Neural cell (in vitro differentiated cells): Measurements from ENCODE around the gene LMF2. TPM values are rescaled to one million over a fixed set of nuclear protein-coding genes. Genes with fewer than 3 reads are reported as not detected.

Experiments
- H2AFZ ChIP-seq: fragments of 200-600, 300-800 bp; sonication (generic), shearing (Covaris generic); 2 replicates; pipeline ENCODE4 v1.6.0; 2014; ENCODE audit warnings: low read depth, mild to moderate bottlenecking, antibody characterized with exemption, low read length, moderate library complexity
- H3F3A ChIP-seq: fragments of 200-600 bp; shearing (Covaris generic); 2 replicates; pipeline ENCODE4 v1.6.1; 2016; ENCODE audit warnings: mild to moderate bottlenecking, moderate library complexity, mixed read lengths, antibody characterized with exemption, low read length; ENCODE audit not compliant: insufficient read depth, poor library complexity, severe bottlenecking
- H3K27ac ChIP-seq: fragments of 200-600, 300-800 bp; sonication (generic), shearing (Covaris generic); 2 replicates; pipeline ENCODE4 v1.5.1; 2014; ENCODE audit warnings: mild to moderate bottlenecking, low read length, moderate library complexity
- H3K27me3 ChIP-seq: fragments of 300-800, 200-600 bp; sonication (generic), shearing (Covaris generic); 2 replicates; pipeline ENCODE4 v1.6.0; 2014; ENCODE audit warnings: mild to moderate bottlenecking, low read depth, low read length, moderate library complexity; ENCODE audit not compliant: insufficient read depth
- H3K36me3 ChIP-seq: fragments of 300-800, 200-600 bp; sonication (generic), shearing (Covaris generic); 2 replicates; pipeline ENCODE4 v1.5.1; 2014; ENCODE audit warnings: mild to moderate bottlenecking, antibody characterized with exemption, low read length, moderate library complexity; ENCODE audit not compliant: insufficient read depth
- H3K4me2 ChIP-seq: fragments of 300-800, 200-600 bp; sonication (generic), shearing (Covaris generic); 2 replicates; pipeline ENCODE4 v1.6.0; 2014; ENCODE audit warnings: mild to moderate bottlenecking, low read length
- H3K4me3 ChIP-seq: fragments of 300-800, 200-600 bp; sonication (generic), shearing (Covaris generic); 2 replicates; pipeline ENCODE4 v1.5.1; 2014; ENCODE audit warnings: mild to moderate bottlenecking, low read length, moderate library complexity
- H3K79me2 ChIP-seq: fragments of 200-600 bp; shearing (Covaris generic); replicated peaks from 2 replicates; pipeline ENCODE4 v1.6.0; 2014; ENCODE audit warnings: mild to moderate bottlenecking, low read length, moderate library complexity; ENCODE audit not compliant: insufficient read depth
- H3K9ac ChIP-seq: fragments of 300-800, 200-600 bp; sonication (generic), shearing (Covaris generic); 2 replicates; pipeline ENCODE4 v1.6.1; 2016; ENCODE audit warnings: mild to moderate bottlenecking, low read length, mixed read lengths
- H3K9me2 ChIP-seq: fragments of 200-600 bp; shearing (Covaris generic); 2 replicates; pipeline ENCODE4 v1.6.1; 2016; ENCODE audit warnings: mild to moderate bottlenecking, low read length, mixed read lengths; ENCODE audit not compliant: insufficient read depth
- H3K9me3 ChIP-seq: fragments of 200-600, 300-800 bp; sonication (generic), shearing (Covaris generic); 2 replicates; pipeline ENCODE4 v1.6.1; 2016; ENCODE audit warnings: mild to moderate bottlenecking, mixed run types, low read length, moderate library complexity, mixed read lengths
- H4K20me1 ChIP-seq: fragments of 200-600 bp; shearing (Covaris generic); 2 replicates; pipeline ENCODE4 v1.6.1; 2016; ENCODE audit warnings: mild to moderate bottlenecking, mixed run types; ENCODE audit not compliant: insufficient read depth
- CTCF ChIP-seq: fragments of 450-650 bp; IDR thresholded peaks from 2 replicates; pipeline ENCODE4 v1.5.1; 2014; ENCODE audit warnings: antibody characterized with exemption, mild to moderate bottlenecking, moderate library complexity; ENCODE audit not compliant: poor library complexity, severe bottlenecking
- EP300 ChIP-seq: fragments of 450-650 bp; conservative IDR thresholded peaks from 2 replicates; pipeline ENCODE4 v1.6.1; 2014; ENCODE audit warnings: antibody characterized with exemption, mild to moderate bottlenecking, moderate library complexity; ENCODE audit not compliant: poor library complexity, severe bottlenecking
- EZH2 ChIP-seq: fragments of 200-600, 300-800 bp; shearing (Covaris generic), sonication (generic); IDR thresholded peaks from 2 replicates; pipeline ENCODE4 v1.6.1; 2014; ENCODE audit warnings: antibody characterized with exemption, low read length, borderline replicate concordance, mild to moderate bottlenecking; ENCODE audit not compliant: insufficient read depth, poor library complexity, severe bottlenecking
- MXI1 ChIP-seq: fragments of 450-650 bp; conservative IDR thresholded peaks from 2 replicates; pipeline ENCODE4 v1.6.1; 2014; ENCODE audit warnings: antibody characterized with exemption, mild to moderate bottlenecking; ENCODE audit not compliant: poor library complexity, severe bottlenecking
- POLR2AphosphoS5 ChIP-seq: IDR thresholded peaks from 2 replicates; pipeline ENCODE4 v1.6.1; 2012
- RAD21 ChIP-seq: fragments of 450-650 bp; conservative IDR thresholded peaks from 2 replicates; pipeline ENCODE4 v1.6.1; 2014; ENCODE audit warnings: antibody characterized with exemption, mild to moderate bottlenecking, moderate library complexity
- REST ChIP-seq: IDR thresholded peaks from 2 replicates; pipeline ENCODE4 v1.6.1; 2012; ENCODE audit warnings: borderline replicate concordance
- SMC3 ChIP-seq: fragments of 450-650 bp; conservative IDR thresholded peaks from 2 replicates; pipeline ENCODE4 v1.6.1; 2014; ENCODE audit warnings: antibody characterized with exemption, mild to moderate bottlenecking, moderate library complexity; ENCODE audit not compliant: poor library complexity
- TAF1 ChIP-seq: IDR thresholded peaks from 2 replicates; pipeline ENCODE4 v1.6.1; 2012; ENCODE audit warnings: low read depth
- polyA plus RNA-seq: library from polyadenylated mRNA; depleted of rRNA; stranded (reverse); fragments of >200 nt; gene quantifications from 2 replicates; pipeline ENCODE4 v1.2.3, GENCODE V29; 2014

LMF2 gene
- polyA plus RNA-seq, 1 donor from 2014 or later: 76.5 TPM

GRCh38 chr22:50524676-50525103, 17.2 kb upstream of the LMF2 start:
- no peaks in the 10 kb centered on the region for H3F3A ChIP-seq
- no peak for TF ChIP-seq EZH2
- TF ChIP-seq POLR2AphosphoS5: no peak
- TF ChIP-seq REST: no peak
- TF ChIP-seq RAD21: no peak
- no peak for TF ChIP-seq EP300
- no peak for TF ChIP-seq SMC3
- TF ChIP-seq MXI1: no peak
- no peak for TF ChIP-seq CTCF
- TF ChIP-seq TAF1: no peak
- no peaks in the 10 kb centered on the region for H3K36me3 ChIP-seq
- no peaks in the 10 kb centered on the region for H3K79me2 ChIP-seq
- H4K20me1 ChIP-seq: no peaks in the 10 kb centered on the region
- no peak overlapping the region for H2AFZ ChIP-seq
- peak overlapping the region; percentile 81 for H3K9ac ChIP-seq
- H3K27me3 ChIP-seq: peaks cover 4% of the 10 kb centered on the region
- no peaks in the 10 kb centered on the region for H3K9me2 ChIP-seq
- peak overlapping the region; percentile 95 for H3K4me3 ChIP-seq
- H3K27ac ChIP-seq: peak overlapping the region; percentile 69
- no peaks in the 10 kb centered on the region for H3K9me3 ChIP-seq
- H3K4me2 ChIP-seq: peak overlapping the region; percentile 88

GRCh38 chr22:50523806-50524675, 16.5 kb upstream of the LMF2 start:
- Histone ChIP-seq H3K9me2 (no peaks in the 10 kb centered on the region), H3K36me3 (no peaks in the 10 kb centered on the region), H3K9ac (peak overlapping the region; percentile 81), H2AFZ (no peak overlapping the region), H4K20me1 (no peaks in the 10 kb centered on the region), H3K9me3 (no peaks in the 10 kb centered on the region), H3K27ac (no peak overlapping the region), H3K79me2 (no peaks in the 10 kb centered on the region), H3F3A (no peaks in the 10 kb centered on the region), H3K4me3 (peak overlapping the region; percentile 95), H3K27me3 (no peaks in the 10 kb centered on the region), H3K4me2 (peak overlapping the region; percentile 88)
- TF ChIP-seq SMC3 (no peak), POLR2AphosphoS5 (no peak), RAD21 (no peak), TAF1 (no peak), MXI1 (no peak), REST (no peak), EP300 (no peak), CTCF (no peak), EZH2 (no peak)
